ENCODE measurements around the gene ZNF384.
A peak's percentile ranks its signal among the peaks of the same experiment; 100 is the strongest.

The ZNF384 gene

DNA sequence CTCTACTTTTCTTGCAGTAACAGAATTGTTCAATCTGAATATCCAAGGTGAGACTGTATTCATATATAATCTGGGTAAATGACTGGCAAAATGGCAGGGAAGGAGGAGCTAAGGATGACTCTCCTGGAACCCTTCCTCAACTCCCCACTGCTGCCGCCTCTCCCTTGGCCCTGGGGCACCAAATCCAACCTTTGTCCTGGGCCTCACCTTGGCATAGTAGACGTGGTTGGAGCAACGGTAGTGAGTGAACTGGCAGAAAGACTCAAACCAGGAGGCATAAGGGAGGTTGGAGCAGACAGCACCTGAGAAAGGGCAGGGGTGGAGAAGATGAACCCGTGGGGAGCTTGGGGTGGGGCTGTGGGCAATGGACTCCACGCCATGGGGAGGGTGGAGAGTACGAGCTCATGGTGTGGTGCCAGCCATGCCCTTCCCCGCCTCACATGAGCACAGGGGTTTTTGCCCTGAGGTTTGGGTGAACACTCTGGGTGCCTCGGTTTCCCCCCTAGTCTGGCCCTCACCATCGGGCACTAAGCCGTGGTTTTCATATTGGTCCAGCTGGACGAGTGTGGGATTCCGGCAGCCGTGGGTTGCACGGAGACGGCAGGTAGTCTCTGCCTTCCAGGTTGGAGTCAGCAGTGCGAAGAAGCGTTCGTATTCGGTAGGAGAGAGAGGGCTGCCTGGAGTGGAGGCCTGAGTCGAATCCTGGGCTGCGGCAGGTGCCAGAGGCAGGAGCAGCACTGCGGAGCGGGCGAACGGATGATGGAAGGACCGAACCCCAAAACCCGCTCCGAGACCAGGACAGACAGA, 42.7 kb downstream of the ZNF384 start:
- peak overlapping the region; percentile 86 for H3K4me3 Mint-ChIP-seq
- no peak for DNase-seq
- H3K4me1 Mint-ChIP-seq: peaks cover 25% of the 10 kb centered on the region
- peak overlapping the region; percentile 65 for H3K27ac Mint-ChIP-seq
- TF ChIP-seq, protein P1, sequence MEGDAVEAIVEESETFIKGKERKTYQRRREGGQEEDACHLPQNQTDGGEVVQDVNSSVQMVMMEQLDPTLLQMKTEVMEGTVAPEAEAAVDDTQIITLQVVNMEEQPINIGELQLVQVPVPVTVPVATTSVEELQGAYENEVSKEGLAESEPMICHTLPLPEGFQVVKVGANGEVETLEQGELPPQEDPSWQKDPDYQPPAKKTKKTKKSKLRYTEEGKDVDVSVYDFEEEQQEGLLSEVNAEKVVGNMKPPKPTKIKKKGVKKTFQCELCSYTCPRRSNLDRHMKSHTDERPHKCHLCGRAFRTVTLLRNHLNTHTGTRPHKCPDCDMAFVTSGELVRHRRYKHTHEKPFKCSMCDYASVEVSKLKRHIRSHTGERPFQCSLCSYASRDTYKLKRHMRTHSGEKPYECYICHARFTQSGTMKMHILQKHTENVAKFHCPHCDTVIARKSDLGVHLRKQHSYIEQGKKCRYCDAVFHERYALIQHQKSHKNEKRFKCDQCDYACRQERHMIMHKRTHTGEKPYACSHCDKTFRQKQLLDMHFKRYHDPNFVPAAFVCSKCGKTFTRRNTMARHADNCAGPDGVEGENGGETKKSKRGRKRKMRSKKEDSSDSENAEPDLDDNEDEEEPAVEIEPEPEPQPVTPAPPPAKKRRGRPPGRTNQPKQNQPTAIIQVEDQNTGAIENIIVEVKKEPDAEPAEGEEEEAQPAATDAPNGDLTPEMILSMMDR (IDR thresholded peaks at IDR 0.05): no peak
- H3K9me3 Mint-ChIP-seq: peaks cover 13% of the 10 kb centered on the region
- H3K36me3 Mint-ChIP-seq (ENCODE audit: low read depth): peaks cover 34% of the 10 kb centered on the region
- peaks cover 6% of the 10 kb centered on the region for H3K27me3 Mint-ChIP-seq (ENCODE audit: low read depth, poor library complexity)

DNA sequence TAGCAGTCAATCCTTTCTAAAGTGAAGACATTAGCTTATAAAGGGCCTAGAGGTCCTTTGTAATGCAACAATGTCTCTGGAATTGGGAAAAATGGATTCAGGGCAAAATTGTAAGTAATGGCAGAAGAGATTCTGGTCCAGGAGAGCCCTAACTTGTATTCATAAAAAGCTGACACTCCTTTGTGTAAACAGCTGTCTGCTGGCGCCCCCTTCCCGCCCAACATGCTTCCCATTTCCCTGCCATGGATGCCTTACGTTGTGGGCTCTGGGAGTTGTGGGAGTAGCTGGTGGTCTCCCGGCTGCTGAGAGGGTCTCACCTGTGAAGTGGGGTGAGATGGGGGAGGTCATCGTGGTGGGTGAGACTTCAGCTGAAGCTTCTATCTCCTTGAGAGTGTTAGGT, 44.3 kb downstream of the ZNF384 start:
- TF ChIP-seq, protein P1 (IDR thresholded peaks at IDR 0.05): no peak
- DNase-seq: peak; percentile 21
- Mint-ChIP-seq H3K27ac (peak overlapping the region; percentile 83), H3K27me3 (ENCODE audit: low read depth, poor library complexity) (peaks cover 9% of the 10 kb centered on the region), H3K4me3 (no peak overlapping the region), H3K36me3 (ENCODE audit: low read depth) (peaks cover 23% of the 10 kb centered on the region), H3K4me1 (peaks cover 25% of the 10 kb centered on the region), H3K9me3 (peaks cover 13% of the 10 kb centered on the region)

DNA sequence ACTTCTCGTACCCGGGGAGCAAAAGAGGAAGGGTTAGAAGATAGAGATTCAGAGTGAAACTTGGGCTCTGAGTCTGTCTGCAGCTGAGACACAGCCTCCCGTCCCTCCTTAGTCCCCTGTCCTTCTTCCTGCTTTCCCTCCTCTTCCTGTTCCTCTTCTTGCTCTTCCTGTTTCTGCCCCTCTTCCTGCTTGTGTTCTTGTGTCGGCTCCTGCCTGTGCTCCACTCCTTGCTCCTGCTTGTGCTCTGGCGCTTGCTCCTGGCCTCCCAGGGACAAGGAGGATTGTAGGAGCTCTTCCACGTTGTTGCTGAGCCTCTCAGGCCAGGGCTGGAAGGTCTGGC, 44.9 kb downstream of the ZNF384 start:
- Mint-ChIP-seq H3K27me3 (ENCODE audit: low read depth, poor library complexity) (peaks cover 9% of the 10 kb centered on the region), H3K27ac (peak overlapping the region; percentile 83)

DNA sequence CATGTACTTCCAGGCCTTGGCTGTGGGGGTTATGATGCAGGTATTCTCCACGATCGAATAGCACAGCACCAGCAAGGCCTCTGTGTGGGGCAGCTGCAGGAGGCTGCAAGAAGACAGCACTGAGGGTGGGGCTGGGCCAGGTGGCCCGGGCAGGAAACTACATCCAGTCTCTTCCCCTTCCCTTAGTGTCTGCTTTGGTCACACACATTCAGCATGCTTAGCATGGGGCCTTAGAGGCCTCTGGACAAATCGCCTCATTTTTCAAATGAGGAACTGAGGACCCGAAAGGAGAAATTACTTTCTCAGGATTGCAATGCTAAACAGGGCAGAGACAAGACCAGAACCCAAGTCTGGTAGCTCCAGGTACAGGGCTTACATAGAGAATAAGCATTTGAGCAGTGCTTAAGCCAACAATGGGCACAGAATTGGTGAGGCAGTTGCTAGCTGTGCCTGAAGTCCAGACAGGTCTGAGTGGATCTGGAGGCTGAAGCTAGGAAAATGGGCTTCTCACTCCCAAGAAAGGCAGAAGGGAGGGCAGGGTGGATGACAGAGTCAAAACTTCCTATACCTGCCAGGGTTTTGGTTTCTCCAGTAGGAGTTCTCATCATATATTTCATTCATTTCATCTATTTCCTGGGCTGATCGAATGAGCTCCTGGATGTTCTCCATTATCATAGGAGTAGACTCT, 45.5 kb downstream of the ZNF384 start:
- Mint-ChIP-seq H3K36me3 (ENCODE audit: low read depth) (peaks cover 23% of the 10 kb centered on the region), H3K4me3 (no peak overlapping the region), H3K4me1 (peaks cover 26% of the 10 kb centered on the region), H3K9me3 (peaks cover 13% of the 10 kb centered on the region), H3K27me3 (ENCODE audit: low read depth, poor library complexity) (peaks cover 9% of the 10 kb centered on the region), H3K27ac (no peak overlapping the region)
- TF ChIP-seq, protein P1 (IDR thresholded peaks at IDR 0.05): no peak
- no peak for DNase-seq

More for the DNA sequence above, 44.9 kb downstream of the ZNF384 start:
- no peak overlapping the region for H3K4me3 Mint-ChIP-seq
- peaks cover 25% of the 10 kb centered on the region for H3K4me1 Mint-ChIP-seq
- no peak for DNase-seq
- TF ChIP-seq, protein P1 (IDR thresholded peaks at IDR 0.05): no peak
- peaks cover 13% of the 10 kb centered on the region for H3K9me3 Mint-ChIP-seq
- peaks cover 23% of the 10 kb centered on the region for H3K36me3 Mint-ChIP-seq (ENCODE audit: low read depth)

DNA sequence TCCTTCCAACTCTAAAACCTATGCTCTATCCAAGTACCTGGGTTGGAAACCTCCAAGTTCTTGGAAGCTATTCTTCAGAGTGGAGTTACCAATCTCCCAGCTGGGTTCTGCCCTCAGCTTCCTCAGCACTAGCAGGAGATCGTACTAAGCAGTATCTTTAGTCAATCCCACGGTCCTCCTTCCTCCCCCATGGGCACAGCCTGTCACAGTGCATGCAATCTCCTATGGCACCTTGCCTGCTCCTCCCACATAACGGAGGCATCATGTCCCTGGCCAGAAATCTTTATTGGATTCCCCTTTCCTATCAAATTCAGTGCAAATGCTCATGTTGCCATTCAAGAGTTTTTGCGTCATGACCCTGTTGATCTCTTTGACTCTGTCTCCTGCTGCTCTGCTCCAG, 48.0 kb downstream of the ZNF384 start:
- Mint-ChIP-seq H3K4me3 (no peak overlapping the region), H3K27me3 (ENCODE audit: low read depth, poor library complexity) (peaks cover 9% of the 10 kb centered on the region), H3K27ac (no peak overlapping the region), H3K4me1 (peaks cover 31% of the 10 kb centered on the region), H3K36me3 (ENCODE audit: low read depth) (peaks cover 5% of the 10 kb centered on the region), H3K9me3 (peaks cover 13% of the 10 kb centered on the region)
- TF ChIP-seq, protein P1 (IDR thresholded peaks at IDR 0.05): no peak
- DNase-seq: no peak
